Measurements from ENCODE around the gene FAM124A. TPM values are rescaled to one million over a fixed set of nuclear protein-coding genes. Genes with fewer than 3 reads are reported as not detected.

Gene FAM124A
- total RNA-seq, 6 experiments from 2014 or later: not detected

- Mint-ChIP-seq H3K27me3 (ENCODE audit: insufficient read depth) (peaks cover 56% of the 10 kb centered on the region), H3K36me3 (ENCODE audit: low read depth) (no peaks in the 10 kb centered on the region), H3K9me3 (no peaks in the 10 kb centered on the region), H3K4me1 (ENCODE audit: low read depth) (no peaks in the 10 kb centered on the region), H3K4me3 (no peak overlapping the region), H3K27ac (no peak overlapping the region)
- no peak for DNase-seq
- TF ChIP-seq CTCF (IDR thresholded peaks at IDR 0.05): no peak
These were observed 18.8 kb downstream of the FAM124A start for GRCh38 chr13:51240958-51241357.

GRCh38 chr13:51241720-51242119 lies 19.5 kb downstream of the FAM124A start:
- DNase-seq: no peak

GRCh38 chr13:51243227-51243626 lies 21.0 kb downstream of the FAM124A start:
- Mint-ChIP-seq H3K27me3 (ENCODE audit: insufficient read depth) (peaks cover 58% of the 10 kb centered on the region), H3K36me3 (ENCODE audit: low read depth) (no peaks in the 10 kb centered on the region), H3K4me1 (ENCODE audit: low read depth) (no peaks in the 10 kb centered on the region), H3K9me3 (no peaks in the 10 kb centered on the region), H3K27ac (no peak overlapping the region), H3K4me3 (no peak overlapping the region)
- TF ChIP-seq CTCF (IDR thresholded peaks at IDR 0.05): no peak
- DNase-seq: no peak

More at GRCh38 chr13:51241720-51242119, 19.5 kb downstream of the FAM124A start:
- Mint-ChIP-seq H3K4me3 (no peak overlapping the region), H3K27me3 (ENCODE audit: insufficient read depth) (peaks cover 63% of the 10 kb centered on the region), H3K27ac (no peak overlapping the region), H3K9me3 (no peaks in the 10 kb centered on the region), H3K4me1 (ENCODE audit: low read depth) (no peaks in the 10 kb centered on the region), H3K36me3 (ENCODE audit: low read depth) (no peaks in the 10 kb centered on the region)
- no peak for TF ChIP-seq CTCF (IDR thresholded peaks at IDR 0.05)

GRCh38 chr13:51243832-51244231 lies 21.6 kb downstream of the FAM124A start:
- DNase-seq: no peak
- no peak for TF ChIP-seq CTCF (IDR thresholded peaks at IDR 0.05)
- Mint-ChIP-seq H3K27me3 (ENCODE audit: insufficient read depth) (peaks cover 52% of the 10 kb centered on the region), H3K4me3 (no peak overlapping the region), H3K36me3 (ENCODE audit: low read depth) (no peaks in the 10 kb centered on the region), H3K4me1 (ENCODE audit: low read depth) (no peaks in the 10 kb centered on the region), H3K9me3 (no peaks in the 10 kb centered on the region), H3K27ac (no peak overlapping the region)

- no peak for DNase-seq
- H3K4me3 Mint-ChIP-seq: no peak overlapping the region
- TF ChIP-seq CTCF (IDR thresholded peaks at IDR 0.05): no peak
- no peaks in the 10 kb centered on the region for H3K36me3 Mint-ChIP-seq (ENCODE audit: low read depth)
- peaks cover 52% of the 10 kb centered on the region for H3K27me3 Mint-ChIP-seq (ENCODE audit: insufficient read depth)
- H3K27ac Mint-ChIP-seq: no peak overlapping the region
- H3K4me1 Mint-ChIP-seq (ENCODE audit: low read depth): no peaks in the 10 kb centered on the region
- no peaks in the 10 kb centered on the region for H3K9me3 Mint-ChIP-seq
These were observed 22.6 kb downstream of the FAM124A start for GRCh38 chr13:51244637-51245405.

All from HFFc6 (cell line).